GM19328 (cell line): ENCODE data around the gene MN1.
"Not testable (repeated sequence)": the region's sequence is repeated elsewhere in the genome, so short reads cannot be mapped to it uniquely, and the experiment has no call there.

Experiments
- ATAC-seq: cut with Tn5 transposase; IDR thresholded peaks from one replicate; pipeline ENCODE4 v1.9.1; 2021; ENCODE audit warnings: mild to moderate bottlenecking, moderate library complexity; ENCODE audit not compliant: unreplicated experiment

Gene MN1

DNA sequence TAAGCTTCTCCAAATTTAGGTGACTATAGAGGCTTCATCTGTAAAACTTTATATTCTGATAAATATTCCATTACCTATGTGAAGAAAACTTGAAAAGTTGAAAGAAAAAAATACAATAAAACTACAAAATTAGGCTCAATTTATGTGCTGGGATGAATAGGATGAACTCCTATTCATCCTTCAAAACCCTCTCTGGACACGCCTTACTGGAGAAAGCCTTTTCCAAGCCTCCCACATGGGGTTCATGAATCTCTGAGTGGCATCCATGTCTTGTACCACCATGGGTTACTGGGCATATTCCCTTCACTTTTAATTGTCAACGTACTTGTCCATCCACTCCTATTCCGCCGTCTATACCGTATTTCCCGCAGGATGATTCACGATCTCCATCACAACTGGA is 55.7 kb downstream of the MN1 start:
- no peak for ATAC-seq

DNA sequence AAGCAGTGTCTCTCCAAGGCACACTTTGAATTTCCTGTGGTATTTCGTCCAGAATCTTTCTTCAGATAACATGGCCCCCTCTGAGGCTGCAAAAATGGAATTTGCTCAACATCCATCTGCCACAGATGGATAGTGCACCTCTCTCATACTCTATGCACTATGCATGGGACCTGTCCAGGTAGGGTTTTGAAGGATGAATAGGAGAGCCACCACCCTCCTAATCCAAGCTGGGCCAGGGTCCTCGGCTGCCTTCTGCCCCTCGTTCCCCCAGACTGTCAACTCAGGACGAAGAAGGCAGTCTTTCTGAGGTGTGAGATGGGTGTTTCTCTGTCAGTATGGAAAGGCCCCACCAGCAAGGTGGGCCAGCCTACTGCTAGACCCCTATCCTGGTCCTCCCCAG is 56.4 kb downstream of the MN1 start:
- ATAC-seq: no peak

- not testable (repeated sequence) for ATAC-seq
These were observed 57.5 kb downstream of the MN1 start for GRCh38 chr22:27744078-27744477.

DNA sequence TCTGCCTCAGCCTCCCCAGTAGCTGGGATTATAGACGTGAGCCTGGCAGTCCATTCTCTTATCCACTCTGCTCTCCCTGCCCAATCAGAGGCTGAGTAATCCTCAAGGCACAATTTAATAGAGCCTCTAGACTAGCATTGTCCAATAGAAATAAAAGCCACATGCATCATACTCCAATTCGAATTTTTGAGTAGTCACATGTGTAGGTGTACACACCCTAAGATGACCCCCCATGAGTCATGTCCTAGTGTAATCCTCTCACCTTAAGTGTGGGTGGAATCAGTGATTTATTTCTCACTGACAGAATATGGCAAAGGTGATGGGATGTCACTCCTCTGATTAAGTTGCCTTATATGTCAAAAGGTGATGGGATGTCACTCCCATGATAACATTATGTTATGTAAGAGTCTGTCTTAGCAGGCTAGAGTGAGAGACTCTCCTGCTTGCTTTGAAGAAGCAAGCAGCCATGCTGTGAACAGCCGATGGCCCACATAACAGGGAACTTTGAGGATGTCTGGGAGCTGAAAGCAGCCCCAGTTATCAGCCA is 61.3 kb downstream of the MN1 start:
- ATAC-seq: no peak

GRCh38 chr22:27737521-27737920 is 64.0 kb downstream of the MN1 start:
- ATAC-seq: no peak

- ATAC-seq: no peak
These were observed 67.5 kb downstream of the MN1 start for GRCh38 chr22:27734066-27734465.

GRCh38 chr22:27732841-27733240 is 68.7 kb downstream of the MN1 start:
- no peak for ATAC-seq

DNA sequence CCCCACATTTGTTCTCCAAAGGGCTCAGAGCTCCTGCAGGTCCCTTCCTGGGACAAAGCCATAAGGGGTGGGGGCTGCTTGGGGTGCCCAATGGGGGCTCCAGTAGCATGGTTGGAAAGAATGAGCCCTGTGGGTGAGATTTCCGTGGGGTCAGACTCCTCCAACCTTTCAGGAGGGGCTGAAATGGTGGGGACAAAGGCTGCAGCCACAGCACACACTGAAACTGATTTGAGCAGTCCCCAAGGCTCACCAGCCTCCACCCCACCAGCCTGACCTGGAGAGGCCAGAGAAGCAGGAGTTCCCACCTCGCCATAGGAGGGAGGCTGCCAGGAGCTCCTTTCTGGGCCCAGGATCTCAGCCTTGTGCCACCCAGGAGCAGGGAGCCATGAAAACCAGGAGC is 69.2 kb downstream of the MN1 start:
- no peak for ATAC-seq

DNA sequence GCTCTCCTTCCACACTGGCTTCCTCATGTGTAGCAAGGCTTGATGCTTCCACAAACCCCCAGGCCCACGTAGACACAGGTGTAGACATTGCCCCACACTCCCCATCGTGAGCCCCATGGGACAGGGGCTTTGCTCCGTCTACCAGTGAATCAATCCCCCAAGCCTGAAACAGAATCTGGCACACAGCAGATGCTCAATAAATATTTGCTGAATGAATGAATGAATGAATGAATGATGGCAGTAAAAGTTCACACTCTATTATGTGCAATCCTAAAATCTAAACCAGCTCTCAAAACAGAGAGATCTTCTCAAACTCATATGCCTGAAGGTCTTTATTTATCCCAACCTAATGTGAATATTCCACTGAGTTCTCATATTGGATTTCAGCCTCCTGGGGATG is 69.9 kb downstream of the MN1 start:
- no peak for ATAC-seq

- no peak for ATAC-seq
These were observed 70.7 kb downstream of the MN1 start for GRCh38 chr22:27730641-27731433.

DNA sequence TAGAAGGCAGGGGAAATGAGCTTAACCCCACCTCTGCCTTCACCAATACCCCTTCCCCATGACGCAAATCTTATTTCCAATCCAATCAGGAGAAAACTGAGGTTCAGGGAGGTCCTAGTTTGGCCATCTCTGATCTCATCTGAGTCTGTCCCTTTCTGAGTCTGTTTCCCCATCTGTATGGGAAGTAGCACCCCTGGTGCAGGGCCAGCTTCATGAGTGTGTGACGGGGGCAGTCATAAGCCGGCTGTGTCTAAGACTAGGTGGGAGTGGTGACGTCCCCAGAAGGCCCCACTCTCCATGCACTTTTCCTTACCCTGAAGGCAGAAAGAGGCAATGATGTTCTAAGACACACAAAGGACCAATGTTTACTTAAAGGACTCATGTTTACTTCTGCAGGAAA is 72.3 kb downstream of the MN1 start:
- ATAC-seq: no peak

GRCh38 chr22:27727673-27728451 is 73.7 kb downstream of the MN1 start:
- no peak for ATAC-seq

DNA sequence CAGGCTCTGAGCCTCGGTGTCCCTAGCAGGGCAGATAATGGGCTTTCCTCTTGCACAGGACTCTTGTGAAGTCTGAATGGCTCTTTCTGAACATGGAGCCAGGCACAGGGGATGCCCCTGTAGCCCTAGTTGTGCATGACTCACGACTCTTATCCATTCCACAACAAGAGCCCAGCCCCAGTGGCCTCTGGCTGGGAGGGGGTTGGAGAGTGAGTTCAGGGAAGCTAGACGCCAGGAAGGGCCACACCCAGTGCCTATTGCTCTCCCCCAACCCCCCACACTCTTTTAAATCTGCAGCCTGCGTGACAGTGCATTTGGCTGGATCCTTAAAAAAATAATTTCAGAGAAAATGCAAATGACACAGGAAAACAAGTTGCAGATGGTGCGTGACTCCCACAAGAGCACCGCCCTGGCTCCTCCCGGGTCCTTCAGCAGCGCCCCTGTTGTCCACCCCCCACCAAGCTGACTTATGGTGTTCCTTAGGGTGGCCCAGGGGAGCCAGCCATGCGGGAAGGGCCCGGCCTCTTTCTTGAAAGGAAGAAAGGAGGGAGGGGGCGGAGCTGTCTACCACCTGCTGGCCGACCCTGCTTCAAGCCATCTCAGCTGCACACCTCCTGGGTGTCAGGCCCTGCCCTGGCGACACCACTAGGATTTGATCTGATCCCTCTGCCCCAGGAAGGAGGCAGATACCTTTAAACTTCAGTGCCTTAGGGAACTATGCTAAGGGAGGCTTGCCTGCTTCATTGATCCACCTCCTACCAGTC is 74.7 kb downstream of the MN1 start:
- no peak for ATAC-seq

DNA sequence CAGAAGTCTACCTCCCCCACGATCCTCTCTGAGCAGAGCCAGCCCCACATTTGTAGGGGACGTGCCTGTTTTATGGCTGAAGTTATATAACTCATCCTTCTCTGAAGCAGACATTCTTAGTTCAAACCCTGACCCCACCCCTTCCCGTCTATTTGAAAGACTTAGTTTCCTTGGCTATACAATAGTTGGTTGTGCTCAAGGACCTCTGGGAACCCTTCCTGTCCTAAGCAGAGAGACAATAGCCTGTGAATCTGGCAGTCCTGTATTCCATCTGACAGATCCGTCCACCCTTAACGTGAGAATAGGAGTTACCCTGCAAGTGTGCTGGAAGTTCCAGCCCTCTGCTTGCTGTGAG is 75.2 kb downstream of the MN1 start:
- ATAC-seq: no peak

- no peak for ATAC-seq
These were observed 75.9 kb downstream of the MN1 start for GRCh38 chr22:27725661-27726060.

GRCh38 chr22:27724709-27725108 is 76.8 kb downstream of the MN1 start:
- ATAC-seq: no peak

- no peak for ATAC-seq
These were observed 77.4 kb downstream of the MN1 start for GRCh38 chr22:27724157-27724556.

DNA sequence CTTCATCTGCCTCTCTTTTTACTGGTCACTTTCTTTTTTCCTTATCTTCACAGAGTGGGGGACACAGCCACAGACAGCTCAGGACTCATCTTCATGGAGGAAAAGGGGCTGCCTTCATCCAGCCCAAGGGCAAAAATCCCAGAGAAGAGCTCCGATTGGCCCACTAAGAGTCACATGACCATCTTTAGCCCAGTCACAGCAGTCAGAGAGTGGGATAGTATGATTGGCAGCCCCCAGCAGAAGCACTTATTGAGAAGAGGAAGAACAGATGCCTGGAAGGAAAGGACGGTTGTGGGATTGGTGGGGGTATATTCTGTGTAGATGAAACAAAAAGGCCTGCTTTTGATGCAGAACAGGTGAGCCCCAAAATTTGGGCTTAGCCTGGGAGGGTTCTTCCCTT is 77.8 kb downstream of the MN1 start:
- ATAC-seq: no peak

DNA sequence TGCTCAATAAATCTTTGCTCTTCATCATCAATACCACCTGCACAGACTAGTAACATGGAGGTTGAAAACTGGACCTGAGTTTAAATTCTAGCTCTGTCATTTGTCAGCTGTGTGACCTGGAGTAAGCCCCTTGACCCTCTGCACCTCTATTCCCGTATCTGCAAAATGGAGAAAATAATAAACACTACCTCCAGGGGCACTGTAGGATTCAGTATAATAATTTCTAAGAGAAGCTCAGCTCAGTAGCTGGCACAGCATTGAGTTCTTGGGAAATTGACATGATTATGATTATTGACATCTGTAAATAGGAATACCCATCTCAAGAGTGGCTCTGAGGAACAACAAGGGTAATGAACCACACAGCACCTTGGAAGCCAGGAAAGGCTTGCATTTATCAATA is 78.4 kb downstream of the MN1 start:
- ATAC-seq: no peak

GRCh38 chr22:27720860-27721259 is 80.7 kb downstream of the MN1 start:
- ATAC-seq: no peak

DNA sequence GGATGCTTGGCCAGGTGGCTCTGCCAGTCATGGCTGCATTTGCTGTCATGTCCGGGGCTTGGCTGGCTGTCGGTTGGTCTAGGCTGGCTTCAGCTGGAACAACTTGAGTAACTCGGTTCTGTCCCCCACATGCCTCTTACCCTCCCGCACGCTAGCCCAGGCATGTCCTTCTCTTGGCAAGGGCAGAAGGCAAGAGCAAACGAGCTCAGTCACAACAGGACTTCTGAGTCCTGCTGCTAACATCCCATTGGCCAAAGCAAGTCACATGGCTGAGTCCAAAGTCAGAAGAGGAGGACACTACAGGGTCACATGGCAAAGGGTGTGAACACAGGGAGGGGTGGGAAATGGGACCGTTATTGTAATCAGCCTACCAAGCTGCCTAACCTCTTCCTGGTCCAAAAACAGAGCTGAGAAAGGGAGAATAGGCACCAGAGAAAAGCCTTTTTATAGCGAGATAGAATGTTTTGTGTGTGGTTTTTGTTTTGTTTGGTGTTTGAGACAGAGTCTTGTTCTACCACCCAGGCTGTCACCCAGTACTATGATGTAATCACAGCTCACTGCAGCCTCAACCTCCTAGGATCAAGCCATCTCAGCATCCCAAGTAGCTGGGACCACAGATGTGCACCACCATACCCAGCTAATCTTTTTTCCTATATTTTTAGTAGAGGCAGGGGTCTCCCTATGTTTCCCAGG is 81.9 kb downstream of the MN1 start:
- ATAC-seq: no peak
